Suppressor macrophage (primary cell): ENCODE measurements around the gene FZR1.
"Not testable (repeated sequence)": the region's sequence is repeated elsewhere in the genome, so short reads cannot be mapped to it uniquely, and the experiment has no call there.

Experiments used
- DNase-seq, 4 experiments: peaks; one replicate each; pipeline ENCODE4 v3.0.0-alpha.2; 2020 to 2022

Gene FZR1

DNA sequence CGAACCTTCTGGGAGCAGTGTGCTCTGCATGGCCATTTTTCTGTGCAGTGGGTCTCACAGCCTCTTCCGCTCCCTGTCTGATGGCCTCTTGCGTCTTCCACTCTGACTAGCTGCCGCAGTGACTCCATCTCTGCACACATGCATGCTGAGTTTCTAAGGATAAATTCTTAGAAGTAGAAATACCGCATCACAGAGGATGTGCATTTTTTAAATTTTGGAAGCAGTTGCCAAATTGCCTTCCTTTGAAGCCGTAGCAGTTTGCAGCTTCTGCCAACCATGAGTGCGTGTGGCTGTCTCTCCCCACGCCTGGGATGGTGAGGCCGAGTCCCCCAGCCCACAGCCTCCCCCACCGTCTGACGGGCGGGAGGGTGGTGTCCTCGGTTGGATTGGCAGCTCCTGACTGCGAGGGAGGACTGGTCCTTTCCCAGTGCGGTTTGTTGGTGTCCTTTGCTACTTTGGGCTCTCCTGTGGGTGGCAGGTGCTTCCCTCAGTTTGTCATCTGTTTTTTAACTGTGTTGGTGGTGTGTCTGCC, 9.8 kb downstream of the FZR1 start:
- no peak for DNase-seq

DNA sequence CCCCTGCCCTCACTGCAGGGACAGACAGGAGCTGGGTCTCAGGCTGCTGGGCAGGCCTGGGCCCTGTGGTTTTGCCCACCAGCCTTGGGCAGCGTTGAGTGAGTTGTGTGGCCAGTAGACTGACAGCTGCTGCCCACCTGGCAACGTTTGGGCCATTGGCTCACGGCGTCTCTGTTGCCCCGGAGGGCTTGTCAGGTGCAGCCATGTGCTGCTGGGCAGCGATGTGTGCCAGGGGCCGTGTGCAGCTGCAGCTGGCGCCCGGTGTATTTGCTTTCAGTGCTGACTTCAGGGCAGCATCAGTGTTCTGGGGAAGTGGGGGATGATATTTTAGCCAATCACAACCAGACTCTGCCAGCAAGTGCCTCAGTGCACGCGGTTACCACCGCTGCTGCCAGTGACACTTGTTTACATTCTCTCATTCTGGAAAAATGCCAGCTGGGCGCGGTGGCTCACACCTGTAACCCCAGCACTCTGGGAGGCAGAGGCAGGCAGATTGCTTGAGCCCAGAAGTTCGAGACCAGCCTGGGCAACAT, 10.6 kb downstream of the FZR1 start:
- no peak for DNase-seq

DNA sequence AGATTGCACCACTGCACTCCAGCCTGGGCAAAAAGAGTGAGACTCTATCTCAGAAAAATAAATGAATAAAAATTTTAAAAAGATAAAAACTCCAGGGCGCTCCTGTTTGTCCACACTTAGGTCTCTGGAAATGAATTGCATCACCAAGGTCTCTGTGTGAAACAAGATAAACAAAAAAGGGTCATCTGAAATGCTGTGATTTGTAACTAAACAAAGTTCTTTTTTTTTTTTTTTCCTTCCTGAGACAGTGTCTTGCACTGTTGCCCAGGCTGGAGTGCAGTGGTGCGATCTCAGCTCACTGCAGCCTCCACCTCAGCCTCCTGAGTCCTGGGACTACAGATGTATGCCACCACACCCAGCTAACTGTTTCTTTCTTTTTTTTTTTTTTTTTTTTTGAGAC, 11.5 kb downstream of the FZR1 start:
- DNase-seq, result no peak

DNA sequence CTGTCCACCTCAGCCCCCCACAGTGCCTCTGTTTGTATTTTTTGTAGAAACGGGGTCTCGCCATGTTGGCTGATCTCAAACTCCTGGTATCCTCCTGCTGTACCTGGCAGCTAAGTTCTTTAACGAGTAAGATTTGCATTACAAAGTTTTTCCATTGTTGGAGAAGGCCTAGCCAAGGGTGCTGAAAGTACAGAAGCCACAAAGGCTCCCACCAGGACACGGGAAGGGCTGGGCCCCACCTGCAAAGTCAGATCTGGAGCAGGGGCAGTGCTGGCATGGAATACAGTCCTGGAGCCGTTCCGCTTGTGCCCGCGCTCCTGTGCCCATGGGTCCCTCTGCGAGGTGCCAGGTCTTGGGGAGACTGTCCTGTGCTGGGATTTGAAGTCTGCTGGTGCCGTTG, 12.1 kb downstream of the FZR1 start:
- no peak for DNase-seq

DNA sequence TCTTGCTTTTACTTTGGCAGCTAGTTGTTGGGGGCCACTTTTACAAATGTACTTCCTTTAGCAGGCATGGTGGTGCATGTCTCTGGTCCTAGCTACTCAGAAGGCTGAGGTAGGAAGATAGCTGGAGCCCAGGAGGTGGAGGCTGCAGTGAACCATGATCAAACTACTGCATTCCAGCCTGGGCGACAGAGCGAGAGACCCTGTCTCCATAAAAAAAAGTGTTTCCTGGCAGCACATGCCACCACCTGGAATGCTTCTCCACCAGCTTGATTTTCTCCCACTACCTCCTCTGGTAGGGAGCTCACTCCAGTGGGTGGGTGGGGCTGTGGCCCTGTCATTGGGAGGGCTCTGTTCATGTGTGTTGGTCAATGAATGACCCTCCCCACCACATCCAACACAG, 12.5 kb downstream of the FZR1 start:
- DNase-seq, result no peak

DNA sequence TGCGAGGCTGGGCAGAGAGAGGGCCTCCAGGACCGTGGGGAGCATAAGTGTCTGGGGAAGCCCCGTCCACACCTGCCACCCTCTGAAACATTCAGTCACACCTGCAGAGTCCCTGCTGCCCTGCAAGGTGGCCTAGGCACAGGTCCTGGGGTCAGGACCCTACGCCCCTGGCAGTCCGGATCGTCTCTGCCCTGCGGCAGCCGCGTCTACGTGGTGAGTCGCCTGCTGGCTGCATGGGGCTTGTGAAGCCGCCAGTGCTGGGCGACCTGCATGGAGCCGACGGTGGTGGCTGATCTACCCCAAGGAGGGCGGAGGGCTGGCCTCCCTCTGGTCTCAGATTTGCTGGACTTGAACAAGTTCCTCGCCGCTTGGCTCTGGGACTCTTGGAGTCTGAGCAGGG, 13.0 kb downstream of the FZR1 start:
- DNase-seq, result no peak

DNA sequence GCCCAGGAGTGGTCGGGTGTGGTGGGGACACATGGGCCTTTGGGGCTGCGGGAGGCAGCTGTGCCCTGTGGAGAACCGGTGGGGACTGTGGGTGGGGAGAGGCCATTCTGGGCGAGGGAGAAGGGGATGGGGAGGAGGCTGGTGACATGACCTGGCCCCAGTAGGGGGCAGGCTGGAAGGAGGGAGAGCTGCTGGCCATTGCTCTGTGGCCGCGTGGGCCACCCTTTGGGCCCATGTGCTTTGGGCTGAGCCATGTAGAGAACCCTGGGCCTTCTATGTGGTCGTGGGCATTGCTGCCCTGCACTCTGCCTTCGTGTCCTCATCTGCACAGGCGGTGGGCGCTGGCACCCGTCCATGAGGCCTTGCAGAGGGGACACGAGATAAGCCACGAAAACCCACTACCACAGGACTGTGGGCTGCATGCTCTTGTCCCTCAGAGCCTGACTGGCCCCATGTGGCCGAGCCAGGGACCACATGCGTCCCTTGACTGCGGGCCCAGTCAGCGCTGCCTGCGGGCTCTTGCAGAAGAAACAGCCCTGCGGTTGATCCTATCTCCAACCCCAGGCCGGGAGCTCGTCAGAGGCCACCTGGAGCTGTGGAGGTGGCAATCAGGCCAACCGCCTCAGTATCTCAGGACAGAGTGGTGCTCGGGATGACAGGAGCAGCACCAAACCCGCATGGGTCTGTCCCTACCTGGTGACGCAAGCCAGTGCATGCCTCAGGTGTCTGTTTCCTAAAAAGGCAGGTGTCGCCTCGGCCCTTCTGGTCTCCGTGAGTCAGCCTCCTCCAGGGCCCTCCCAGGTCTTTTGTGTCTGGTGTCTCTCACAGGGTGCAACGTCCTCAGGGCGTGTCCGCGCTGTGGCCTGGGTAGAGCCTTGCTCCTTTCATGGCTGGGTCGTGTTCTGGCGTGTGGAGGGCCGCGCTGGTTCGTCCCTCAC, 14.3 kb downstream of the FZR1 start:
- no peak for DNase-seq

DNA sequence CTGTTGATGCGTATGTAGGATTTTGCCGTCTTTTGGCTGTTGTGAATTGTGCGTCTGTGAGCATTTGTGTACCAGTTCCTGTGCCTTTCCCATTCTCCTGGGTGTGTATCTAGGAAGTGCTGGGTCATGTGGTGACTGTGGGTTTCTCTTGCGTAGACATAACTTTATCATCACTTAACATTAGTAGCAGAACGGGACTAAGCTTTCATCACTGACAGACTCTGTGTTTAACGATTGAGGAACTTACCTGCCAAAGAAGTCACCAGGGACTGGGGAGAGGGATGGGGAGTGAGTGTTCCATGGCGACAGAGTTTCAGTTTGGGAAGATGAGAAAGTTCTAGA, 15.0 kb downstream of the FZR1 start:
- DNase-seq, result no peak

DNA sequence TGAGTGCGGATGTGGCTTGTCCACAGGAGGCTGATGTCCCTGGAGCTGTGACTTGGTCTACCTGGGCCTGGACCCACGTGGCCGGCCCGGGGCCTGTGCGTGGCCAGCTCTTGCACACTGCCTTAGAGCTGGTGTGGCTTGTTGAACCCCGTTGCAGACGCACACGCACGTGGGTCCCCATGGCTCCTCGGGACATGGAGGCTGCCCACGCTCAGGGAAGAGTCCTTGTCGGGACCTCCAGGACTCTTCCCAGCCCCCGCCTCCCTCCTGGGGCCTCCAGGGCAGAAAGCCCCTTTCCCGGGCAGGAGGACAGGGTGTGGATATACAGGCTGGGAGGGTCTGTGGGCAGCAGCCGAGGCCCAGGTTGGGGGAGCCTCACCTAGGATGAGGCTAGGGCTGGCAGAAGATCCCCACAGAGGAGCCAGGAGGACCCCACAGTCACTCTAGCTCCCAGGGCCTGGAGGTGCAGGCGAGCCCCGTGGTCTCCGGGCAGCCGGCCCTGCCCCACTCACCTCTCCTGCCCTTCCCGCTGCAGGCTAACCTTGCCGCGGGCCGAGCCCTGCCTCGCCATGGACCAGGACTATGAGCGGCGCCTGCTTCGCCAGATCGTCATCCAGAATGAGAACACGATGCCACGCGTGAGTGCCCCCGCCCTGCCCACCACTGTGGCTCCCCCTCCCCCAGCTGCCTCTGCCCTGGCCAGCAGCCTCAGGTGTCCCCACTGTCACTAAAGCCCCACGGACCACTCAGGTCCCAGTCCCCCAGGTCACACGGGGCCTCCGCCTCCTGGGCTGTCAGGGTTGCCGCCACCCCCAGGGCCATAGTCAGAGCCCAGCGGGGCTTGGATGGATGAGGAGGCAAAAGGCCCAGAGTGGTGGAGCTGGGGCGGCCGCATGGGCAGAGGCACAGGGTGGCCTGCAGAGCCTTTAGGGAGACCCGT, 16.6 kb downstream of the FZR1 start:
- no peak for DNase-seq

DNA sequence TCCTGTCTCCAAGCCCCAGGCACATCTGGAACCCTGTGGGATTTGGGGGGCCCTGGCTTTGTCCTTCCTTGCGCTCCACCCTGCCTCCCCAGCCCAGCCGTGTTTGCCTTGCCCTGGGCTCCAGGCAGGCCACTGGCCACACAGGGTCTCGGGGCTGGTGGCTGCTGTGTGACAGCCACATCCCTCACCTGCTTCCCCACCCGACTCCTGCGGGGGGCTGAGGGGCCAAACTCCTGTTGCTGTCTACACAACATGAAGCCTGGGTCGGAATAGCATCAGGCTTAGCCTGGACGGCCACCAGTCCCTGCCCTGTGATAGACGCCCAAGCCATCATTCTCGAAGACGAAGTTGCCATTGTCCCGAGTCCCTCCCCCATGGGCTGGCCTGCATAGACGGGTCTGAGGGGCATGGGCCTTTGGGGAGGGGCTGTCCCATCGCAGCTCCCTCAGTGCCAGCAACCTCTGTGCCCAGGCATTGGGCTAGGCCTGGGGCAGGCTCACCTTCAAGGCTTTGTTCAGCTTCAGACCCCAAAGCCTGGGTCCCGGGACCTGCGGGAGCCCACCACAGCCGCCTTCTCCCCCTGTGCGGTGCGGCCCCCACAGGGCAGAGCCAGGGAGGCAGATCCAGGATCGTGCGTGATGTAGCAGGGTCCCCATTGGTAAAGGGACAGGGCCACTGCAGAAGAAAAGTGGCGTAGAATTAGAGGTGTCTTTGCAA, 17.4 kb downstream of the FZR1 start:
- DNase-seq, result no peak

DNA sequence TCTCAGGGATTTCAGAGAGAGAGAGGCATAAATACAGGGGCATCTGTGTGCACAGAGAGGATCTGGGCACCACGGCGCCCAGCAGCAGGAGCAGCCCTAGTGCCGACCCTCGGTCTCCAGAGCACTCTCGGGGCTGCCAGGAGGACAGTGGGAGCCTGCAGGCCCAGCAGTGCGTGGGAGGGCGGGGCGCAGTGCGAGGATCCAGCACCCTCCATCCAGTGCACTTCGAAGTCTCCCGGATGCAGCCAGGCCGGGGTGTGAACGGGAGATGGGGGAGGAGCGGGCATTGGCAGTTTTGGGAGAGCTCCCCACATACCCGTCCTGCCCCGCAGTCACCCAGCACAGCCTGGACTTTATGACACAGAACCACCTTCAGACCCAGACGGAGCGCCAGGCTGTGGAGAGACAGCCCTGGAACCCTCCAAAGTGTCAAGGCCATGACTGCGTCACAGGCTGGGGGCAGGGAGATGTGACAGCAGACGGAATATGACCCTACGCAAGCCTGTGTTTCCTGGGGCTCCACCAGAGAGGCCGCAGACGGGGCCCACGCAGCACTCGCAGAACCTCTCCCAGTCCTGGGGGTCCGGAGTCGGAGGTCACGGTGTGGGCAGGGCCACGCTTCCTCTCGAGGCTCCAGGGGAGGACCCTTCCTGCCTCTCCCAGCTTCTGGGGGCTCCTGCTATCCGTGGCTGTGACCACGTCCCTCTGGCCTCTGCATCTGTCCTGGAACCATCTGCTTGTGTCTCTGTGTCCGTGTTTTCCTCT, 18.1 kb downstream of the FZR1 start:
- DNase-seq, result no peak

DNA sequence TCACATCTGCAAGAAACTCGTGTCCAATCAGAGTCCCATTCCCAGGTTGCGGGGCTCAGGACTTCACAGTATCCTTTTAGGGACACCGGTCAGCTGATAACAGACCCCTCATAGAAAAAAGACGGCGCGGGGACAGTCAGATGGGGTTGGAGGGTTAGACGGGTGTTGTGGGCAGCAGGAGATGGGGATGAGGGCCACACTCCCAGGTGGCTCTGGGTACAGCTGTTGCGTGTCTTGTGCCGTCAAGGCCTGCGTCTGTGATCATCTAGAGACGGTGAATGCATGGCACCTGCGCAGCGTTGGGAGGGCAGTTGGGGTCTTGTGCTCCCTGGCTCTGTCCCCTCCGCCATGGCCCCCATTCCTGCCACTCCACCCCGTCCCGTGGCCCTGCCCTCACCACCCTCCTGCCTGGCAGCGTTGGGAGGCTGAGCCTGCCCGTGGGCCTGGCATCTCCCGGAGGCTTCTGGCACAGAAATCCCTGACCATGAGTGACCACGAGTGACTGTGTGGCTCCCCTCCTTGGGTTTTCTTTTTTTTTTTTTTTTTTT, 18.9 kb downstream of the FZR1 start:
- no peak for DNase-seq

DNA sequence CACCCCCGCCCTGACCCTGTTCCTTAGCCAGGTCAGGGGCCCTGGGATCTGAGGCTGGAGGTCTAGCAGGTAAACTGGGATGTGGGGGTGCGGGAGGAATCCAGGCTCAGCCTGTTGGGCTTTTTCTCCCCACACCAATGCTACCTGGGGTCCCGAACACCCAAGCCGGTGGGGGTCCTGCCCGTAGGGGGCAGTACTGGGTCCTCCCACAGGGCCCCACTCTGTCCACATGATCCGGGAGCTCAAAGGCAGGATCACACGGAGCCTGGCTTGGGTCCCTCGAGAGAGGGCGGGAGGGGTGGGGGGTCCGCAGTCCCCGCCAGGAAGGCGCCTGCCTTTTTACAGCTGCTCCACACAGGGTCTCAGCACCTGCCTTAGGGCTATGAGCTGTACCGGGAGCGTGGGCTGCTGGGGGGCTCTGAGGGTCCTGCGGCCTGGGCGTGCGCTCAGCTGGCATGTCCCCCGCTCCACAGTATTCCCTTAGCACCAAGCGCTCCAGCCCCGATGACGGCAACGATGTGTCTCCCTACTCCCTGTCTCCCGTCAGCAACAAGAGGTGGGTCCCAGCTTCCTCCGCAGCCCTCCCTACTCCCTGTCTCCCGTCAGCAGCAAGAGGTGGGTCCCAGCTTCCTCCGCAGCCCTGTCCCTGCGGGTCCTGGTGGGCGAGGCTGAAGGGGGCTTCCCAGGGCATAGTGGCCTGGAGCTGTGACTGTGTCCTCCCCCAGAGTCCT, 20.6 kb downstream of the FZR1 start:
- DNase-seq, result no peak

DNA sequence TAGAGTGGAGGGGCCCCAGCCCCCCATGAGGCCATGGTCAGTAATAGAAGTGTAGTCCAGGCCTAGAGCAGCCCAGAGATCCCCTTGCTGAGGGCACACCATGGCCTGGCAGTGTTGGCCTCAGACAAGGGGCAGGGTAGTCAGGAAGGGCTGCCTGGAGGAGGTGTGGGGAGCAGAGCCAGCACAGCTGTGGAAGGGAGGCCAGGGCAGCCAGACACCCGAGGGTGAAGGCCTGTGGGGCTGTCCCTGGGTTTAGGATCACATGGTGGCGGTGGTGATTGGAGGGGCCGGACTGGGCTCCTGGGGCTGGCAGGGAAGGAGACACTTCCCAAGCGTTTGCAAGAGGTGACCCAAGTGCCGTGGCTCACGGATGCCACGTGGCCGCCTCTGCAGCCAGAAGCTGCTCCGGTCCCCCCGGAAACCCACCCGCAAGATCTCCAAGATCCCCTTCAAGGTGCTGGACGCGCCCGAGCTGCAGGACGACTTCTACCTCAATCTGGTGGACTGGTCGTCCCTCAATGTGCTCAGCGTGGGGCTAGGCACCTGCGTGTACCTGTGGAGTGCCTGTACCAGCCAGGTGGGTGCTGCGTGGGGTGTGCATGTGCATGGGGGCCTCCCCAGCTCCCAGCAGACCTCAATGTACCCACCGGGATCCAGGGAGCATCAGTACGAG, 21.3 kb downstream of the FZR1 start:
- no peak for DNase-seq

DNA sequence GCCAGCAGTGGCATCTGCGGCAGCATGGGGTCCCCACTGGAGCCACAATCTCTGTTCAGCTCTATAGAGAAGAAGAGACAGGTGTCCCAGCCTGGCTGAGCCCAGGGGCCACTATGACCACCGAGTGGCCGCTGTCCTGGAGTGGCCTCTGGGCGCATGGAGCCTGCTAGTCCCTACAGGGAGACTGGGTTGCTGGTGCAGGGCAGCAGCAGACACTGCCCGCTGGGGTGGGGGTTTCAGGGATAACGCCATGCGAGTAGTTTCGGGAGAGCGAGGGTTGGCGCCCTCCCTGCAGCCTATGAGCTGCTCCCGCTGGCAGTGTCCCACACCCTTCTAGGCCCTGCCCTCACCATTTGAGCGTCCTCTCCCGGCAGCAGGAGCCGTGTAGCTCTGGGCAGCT, 22.0 kb downstream of the FZR1 start:
- DNase-seq, result no peak

DNA sequence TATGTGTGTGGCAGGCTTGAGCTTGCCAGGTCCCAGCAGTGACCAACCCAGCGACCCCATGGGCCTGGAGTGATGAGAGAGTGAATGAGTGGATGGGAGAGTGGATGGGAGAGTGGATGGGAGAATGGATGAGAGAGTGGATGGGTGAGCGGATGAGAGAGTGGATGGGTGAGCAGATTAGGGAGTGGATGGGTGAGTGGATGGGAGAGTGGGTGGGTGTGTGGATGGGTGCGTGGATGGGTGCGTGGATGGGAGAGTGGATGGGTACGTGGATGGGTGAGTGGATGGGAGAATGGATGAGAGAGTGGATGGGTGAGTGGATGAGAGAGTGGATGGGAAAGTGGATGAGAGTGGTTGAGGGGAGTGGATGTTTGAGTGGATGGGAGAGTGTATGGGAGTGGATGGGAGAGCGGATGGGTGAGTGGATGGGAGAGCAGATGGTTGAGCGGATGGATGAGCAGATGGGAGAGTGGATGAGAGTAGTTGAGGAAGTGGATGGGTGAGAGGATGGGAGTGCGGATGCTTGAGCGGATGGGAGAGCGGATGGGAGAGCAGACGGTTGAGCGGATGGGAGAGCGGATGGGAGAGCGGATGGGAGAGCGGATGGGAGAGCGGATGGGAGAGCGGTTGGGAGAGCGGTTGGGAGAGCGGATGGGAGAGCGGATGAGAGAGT, 22.6 kb downstream of the FZR1 start:
- no peak for DNase-seq

DNA sequence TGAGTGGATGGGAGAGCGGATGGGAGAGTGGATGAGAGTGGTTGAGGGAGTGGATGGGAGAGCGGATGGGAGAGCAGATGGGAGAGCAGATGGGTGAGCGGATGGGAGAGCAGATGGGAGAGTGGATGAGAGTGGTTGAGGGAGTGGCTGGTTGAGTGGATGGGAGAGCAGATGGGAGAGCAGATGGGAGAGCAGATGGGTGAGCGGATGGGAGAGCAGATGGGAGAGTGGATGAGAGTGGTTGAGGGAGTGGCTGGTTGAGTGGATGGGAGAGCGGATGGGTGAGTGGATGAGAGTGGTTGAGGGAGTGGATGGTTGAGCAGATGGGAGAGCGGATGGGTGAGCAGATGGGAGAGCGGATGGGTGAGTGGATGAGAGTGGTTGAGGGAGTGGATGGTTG, 23.2 kb downstream of the FZR1 start:
- not testable (repeated sequence) for DNase-seq

DNA sequence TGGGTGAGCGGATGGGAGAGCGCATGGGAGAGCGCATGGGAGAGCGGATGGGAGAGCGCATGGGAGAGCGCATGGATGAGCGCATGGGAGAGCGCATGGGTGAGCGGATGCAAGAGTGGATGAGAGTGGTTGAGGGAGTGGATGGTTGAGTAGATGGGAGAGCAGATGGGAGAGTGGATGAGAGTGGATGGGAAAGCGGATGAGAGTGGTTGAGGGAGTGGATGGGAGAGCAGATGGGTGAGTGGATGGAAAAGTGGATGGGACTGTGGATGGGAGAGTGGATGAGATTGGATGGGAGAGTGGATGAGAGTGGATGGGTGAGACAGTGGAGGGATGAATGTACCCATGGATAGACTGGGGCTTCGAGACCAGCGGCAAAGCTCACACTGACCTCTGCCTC, 24.3 kb downstream of the FZR1 start:
- DNase-seq, result no peak

DNA sequence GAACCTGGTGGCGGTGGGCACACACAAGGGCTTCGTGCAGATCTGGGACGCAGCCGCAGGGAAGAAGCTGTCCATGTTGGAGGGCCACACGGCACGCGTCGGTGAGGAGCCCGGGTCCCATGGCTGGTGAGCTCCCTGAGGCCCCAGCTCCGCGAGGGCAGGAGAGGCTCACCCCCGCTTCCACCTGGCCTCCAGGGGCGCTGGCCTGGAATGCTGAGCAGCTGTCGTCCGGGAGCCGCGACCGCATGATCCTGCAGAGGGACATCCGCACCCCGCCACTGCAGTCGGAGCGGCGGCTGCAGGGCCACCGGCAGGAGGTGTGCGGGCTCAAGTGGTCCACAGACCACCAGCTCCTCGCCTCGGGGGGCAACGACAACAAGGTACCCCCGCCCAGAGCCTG, 25.6 kb downstream of the FZR1 start:
- DNase-seq, result no peak
